ENCODE data around the gene BPI. TPM values are rescaled to one million over a fixed set of nuclear protein-coding genes. Genes with fewer than 3 reads are reported as not detected.

BPI gene
- total RNA-seq, 1 experiment from 2014 or later, result not detected

DNA sequence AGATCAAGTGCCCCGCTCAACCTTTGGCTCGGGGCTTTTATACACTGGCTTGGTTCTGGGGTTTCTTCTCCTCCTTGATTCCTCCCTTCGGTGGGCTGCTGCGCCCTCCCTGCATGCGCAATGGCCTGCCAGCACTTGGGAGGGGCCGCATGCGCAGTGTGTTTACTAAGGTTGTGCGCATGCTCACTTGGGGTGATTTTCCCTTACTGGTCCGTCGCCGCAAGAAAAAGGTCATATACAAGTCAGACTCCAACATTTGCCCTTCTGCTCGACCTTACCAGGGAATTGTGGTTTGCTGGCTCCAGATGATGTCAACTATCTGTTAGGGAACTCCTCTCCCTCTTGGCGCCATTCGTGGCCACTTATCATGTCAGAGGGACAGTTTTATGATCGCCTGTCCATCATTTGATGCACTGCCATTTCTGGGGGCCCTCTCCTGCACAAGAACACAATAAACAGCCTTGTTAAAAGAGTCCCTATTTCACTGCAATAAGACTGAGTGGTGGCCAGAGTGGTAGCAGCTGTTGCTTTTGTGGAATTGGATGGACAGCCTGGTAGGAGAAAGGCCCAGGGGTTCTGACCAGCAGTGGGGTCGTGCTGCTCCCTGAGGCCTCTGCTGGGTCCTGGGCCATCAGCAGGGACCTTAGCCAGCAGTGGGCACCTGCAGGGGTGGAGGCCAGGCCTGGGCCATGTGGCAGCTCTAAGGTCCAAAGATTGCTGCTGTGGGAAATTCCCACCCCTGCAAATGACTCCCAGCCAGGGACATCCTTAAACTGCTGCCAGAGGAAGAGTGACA is 39.6 kb downstream of the BPI start:
- CTCF ChIA-PET, result no interaction called here
- no peak overlapping the region for H3K9ac ChIP-seq (ENCODE audit: low read length)
- H3K4me3 ChIP-seq (replicated peaks in 1 of 2; ENCODE audit: low read depth in 1 of 2, low read length in 2 of 2), result no peak overlapping the region
- TF ChIP-seq, protein P1, sequence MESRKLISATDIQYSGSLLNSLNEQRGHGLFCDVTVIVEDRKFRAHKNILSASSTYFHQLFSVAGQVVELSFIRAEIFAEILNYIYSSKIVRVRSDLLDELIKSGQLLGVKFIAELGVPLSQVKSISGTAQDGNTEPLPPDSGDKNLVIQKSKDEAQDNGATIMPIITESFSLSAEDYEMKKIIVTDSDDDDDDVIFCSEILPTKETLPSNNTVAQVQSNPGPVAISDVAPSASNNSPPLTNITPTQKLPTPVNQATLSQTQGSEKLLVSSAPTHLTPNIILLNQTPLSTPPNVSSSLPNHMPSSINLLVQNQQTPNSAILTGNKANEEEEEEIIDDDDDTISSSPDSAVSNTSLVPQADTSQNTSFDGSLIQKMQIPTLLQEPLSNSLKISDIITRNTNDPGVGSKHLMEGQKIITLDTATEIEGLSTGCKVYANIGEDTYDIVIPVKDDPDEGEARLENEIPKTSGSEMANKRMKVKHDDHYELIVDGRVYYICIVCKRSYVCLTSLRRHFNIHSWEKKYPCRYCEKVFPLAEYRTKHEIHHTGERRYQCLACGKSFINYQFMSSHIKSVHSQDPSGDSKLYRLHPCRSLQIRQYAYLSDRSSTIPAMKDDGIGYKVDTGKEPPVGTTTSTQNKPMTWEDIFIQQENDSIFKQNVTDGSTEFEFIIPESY (IDR thresholded peaks at IDR 0.05; ENCODE audit: extremely low read depth, insufficient replicate concordance, low read length), result no peak
- TF ChIP-seq JUND (IDR thresholded peaks at IDR 0.05) (no peak), RAD21 (IDR thresholded peaks at IDR 0.05; ENCODE audit: low read depth) (no peak), YY1 (IDR thresholded peaks at IDR 0.05; ENCODE audit: extremely low read depth, insufficient replicate concordance, low read depth, low read length) (no peak), TCF7L2 (IDR thresholded peaks at IDR 0.05; ENCODE audit: borderline replicate concordance, extremely low read depth, insufficient read depth, insufficient read length) (no peak), EZH2phosphoT487 (IDR thresholded peaks at IDR 0.05; ENCODE audit: borderline replicate concordance) (no peak), SIN3A (IDR thresholded peaks at IDR 0.05; ENCODE audit: low read depth) (no peak), POLR2A (IDR thresholded peaks at IDR 0.05; ENCODE audit: borderline replicate concordance, extremely low read depth, insufficient read depth, insufficient read length) (no peak), CEBPB (IDR thresholded peaks at IDR 0.05; ENCODE audit: low read depth) (no peak), ZFX (IDR thresholded peaks at IDR 0.05) (no peak), FOSL1 (IDR thresholded peaks at IDR 0.05; ENCODE audit: low read depth) (no peak), ELF1 (IDR thresholded peaks at IDR 0.05; ENCODE audit: borderline replicate concordance, low read depth) (no peak), EZH2 (IDR thresholded peaks at IDR 0.05) (no peak), MAX (IDR thresholded peaks at IDR 0.05) (no peak), ZNF274 (IDR thresholded peaks at IDR 0.05; ENCODE audit: low read depth, low read length) (no peak), SP1 (IDR thresholded peaks at IDR 0.05; ENCODE audit: low read depth) (no peak), CBX3 (IDR thresholded peaks at IDR 0.05; ENCODE audit: low read depth) (no peak), POLR2AphosphoS5 (IDR thresholded peaks at IDR 0.05; ENCODE audit: low read depth, low read length) (no peak)
- TF ChIP-seq, protein P2, sequence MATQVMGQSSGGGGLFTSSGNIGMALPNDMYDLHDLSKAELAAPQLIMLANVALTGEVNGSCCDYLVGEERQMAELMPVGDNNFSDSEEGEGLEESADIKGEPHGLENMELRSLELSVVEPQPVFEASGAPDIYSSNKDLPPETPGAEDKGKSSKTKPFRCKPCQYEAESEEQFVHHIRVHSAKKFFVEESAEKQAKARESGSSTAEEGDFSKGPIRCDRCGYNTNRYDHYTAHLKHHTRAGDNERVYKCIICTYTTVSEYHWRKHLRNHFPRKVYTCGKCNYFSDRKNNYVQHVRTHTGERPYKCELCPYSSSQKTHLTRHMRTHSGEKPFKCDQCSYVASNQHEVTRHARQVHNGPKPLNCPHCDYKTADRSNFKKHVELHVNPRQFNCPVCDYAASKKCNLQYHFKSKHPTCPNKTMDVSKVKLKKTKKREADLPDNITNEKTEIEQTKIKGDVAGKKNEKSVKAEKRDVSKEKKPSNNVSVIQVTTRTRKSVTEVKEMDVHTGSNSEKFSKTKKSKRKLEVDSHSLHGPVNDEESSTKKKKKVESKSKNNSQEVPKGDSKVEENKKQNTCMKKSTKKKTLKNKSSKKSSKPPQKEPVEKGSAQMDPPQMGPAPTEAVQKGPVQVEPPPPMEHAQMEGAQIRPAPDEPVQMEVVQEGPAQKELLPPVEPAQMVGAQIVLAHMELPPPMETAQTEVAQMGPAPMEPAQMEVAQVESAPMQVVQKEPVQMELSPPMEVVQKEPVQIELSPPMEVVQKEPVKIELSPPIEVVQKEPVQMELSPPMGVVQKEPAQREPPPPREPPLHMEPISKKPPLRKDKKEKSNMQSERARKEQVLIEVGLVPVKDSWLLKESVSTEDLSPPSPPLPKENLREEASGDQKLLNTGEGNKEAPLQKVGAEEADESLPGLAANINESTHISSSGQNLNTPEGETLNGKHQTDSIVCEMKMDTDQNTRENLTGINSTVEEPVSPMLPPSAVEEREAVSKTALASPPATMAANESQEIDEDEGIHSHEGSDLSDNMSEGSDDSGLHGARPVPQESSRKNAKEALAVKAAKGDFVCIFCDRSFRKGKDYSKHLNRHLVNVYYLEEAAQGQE (IDR thresholded peaks at IDR 0.05; ENCODE audit: low read depth), result no peak
- TF ChIP-seq, protein P3, sequence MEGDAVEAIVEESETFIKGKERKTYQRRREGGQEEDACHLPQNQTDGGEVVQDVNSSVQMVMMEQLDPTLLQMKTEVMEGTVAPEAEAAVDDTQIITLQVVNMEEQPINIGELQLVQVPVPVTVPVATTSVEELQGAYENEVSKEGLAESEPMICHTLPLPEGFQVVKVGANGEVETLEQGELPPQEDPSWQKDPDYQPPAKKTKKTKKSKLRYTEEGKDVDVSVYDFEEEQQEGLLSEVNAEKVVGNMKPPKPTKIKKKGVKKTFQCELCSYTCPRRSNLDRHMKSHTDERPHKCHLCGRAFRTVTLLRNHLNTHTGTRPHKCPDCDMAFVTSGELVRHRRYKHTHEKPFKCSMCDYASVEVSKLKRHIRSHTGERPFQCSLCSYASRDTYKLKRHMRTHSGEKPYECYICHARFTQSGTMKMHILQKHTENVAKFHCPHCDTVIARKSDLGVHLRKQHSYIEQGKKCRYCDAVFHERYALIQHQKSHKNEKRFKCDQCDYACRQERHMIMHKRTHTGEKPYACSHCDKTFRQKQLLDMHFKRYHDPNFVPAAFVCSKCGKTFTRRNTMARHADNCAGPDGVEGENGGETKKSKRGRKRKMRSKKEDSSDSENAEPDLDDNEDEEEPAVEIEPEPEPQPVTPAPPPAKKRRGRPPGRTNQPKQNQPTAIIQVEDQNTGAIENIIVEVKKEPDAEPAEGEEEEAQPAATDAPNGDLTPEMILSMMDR (IDR thresholded peaks at IDR 0.05 in 2 of 3, conservative IDR thresholded peaks at IDR 0.05 in 1 of 3; ENCODE audit: borderline replicate concordance in 1 of 3, insufficient read depth in 1 of 3, low read depth in 2 of 3, low read length in 2 of 3), result no peak
- no peak for ATAC-seq
- no peaks in the 10 kb centered on the region for H3K4me1 ChIP-seq (ENCODE audit: control insufficient read depth in 1 of 2, insufficient read depth in 2 of 2, low read length in 2 of 2)
- H4K20me1 ChIP-seq (ENCODE audit: insufficient read depth), result no peaks in the 10 kb centered on the region
- H3K4me2 ChIP-seq (ENCODE audit: low read length), result no peak overlapping the region
- H3K9me3 ChIP-seq (ENCODE audit: control insufficient read depth in 1 of 2, insufficient read depth in 1 of 2, low read depth in 1 of 2, low read length in 2 of 2), result peaks cover 0 to 8% of the 10 kb centered on the region in 2 experiments; a peak in 2 of 4 replicates
- H3K27ac ChIP-seq (ENCODE audit: low read depth, low read length), result no peak overlapping the region
- H3K27me3 ChIP-seq (ENCODE audit: insufficient read depth, low read length), result no peaks in the 10 kb centered on the region
- no TSS peak for BruUV-seq (replicated peaks)
- POLR2A ChIA-PET, result no interaction called here
- DNase-seq (ENCODE audit: low read depth, low spot score), result no peak
- intact Hi-C loops (cut with micrococcal nuclease), result no loop called here
- H3K79me2 ChIP-seq (ENCODE audit: insufficient read depth, low read length), result no peaks in the 10 kb centered on the region
- no peaks in the 10 kb centered on the region for H3K36me3 ChIP-seq (ENCODE audit: control insufficient read depth in 1 of 2, insufficient read depth in 2 of 2, low read length in 2 of 2)
- RAD21 ChIA-PET (ENCODE audit: low non-redundant PET in 1 of 2, low total read pairs in 2 of 2, uncharacterized antibody in 2 of 2, unreplicated experiment in 2 of 2), result no interaction called here
- no peaks in the 10 kb centered on the region for H3K9me2 ChIP-seq (ENCODE audit: insufficient read depth)
- no peak overlapping the region for H2AFZ ChIP-seq (ENCODE audit: low read depth, low read length, poor library complexity, severe bottlenecking)
